WTC11 (cell line): ENCODE results near the gene NOPCHAP1. TPM values are rescaled to one million over a fixed set of nuclear protein-coding genes. Genes with fewer than 3 reads are reported as not detected.

Experiments used
- ATAC-seq: fragments of 200-7000 bp; cut with Tn5 transposase; 2 replicates; pipeline ENCODE4 v1.10.0; 2021; ENCODE audit warnings: mild to moderate bottlenecking, moderate library complexity
- CTCF ChIA-PET: fragments of 300-600 bp; sonication (Branson Sonifier 250); formaldehyde crosslinking; loops from one replicate; lab custom pipeline; 2021; ENCODE audit warnings: antibody characterized with exemption; lab: Charles Lee
- POLR2A ChIA-PET: fragments of 350-600 bp; sonication (Branson Sonifier 250); formaldehyde crosslinking; loops from one replicate; lab custom pipeline; 2021; ENCODE audit warnings: antibody characterized with exemption; lab: Charles Lee
- DNase-seq: peaks from one replicate; pipeline ENCODE4 v3.0.0; 2021; ENCODE audit warnings: low spot score
- H3K27ac Mint-ChIP-seq: 2 replicates; pipeline ENCODE4 v1.8.0; 2021; ENCODE audit warnings: mixed read lengths
- H3K27me3 Mint-ChIP-seq: 2 replicates; pipeline ENCODE4 v1.8.0; 2021; ENCODE audit warnings: low read depth, mild to moderate bottlenecking, moderate library complexity, mixed read lengths
- H3K36me3 Mint-ChIP-seq: 2 replicates; pipeline ENCODE4 v1.8.0; 2021; ENCODE audit warnings: mixed read lengths
- H3K4me1 Mint-ChIP-seq: 2 replicates; pipeline ENCODE4 v1.8.0; 2022; ENCODE audit warnings: mixed read lengths
- H3K4me3 Mint-ChIP-seq: 2 replicates; pipeline ENCODE4 v1.8.0; 2021; ENCODE audit warnings: mild to moderate bottlenecking, moderate library complexity, mixed read lengths
- H3K9me3 Mint-ChIP-seq: 2 replicates; pipeline ENCODE4 v1.8.0; 2021; ENCODE audit warnings: mixed read lengths
- CREB1 ChIP-seq: sonication (generic); formaldehyde crosslinking; IDR thresholded peaks from 2 replicates; pipeline ENCODE4 v1.8.0; 2023; ENCODE audit warnings: mild to moderate bottlenecking, missing genetic modification reagents
- CREM ChIP-seq: sonication (generic); formaldehyde crosslinking; IDR thresholded peaks from 2 replicates; pipeline ENCODE4 v1.8.1; 2022; ENCODE audit warnings: mild to moderate bottlenecking, missing genetic modification reagents, moderate library complexity
- CTCF ChIP-seq: fragments of 200-600 bp; IDR thresholded peaks from 2 replicates; pipeline ENCODE4 v1.8.0; 2022; ENCODE audit warnings: antibody characterized with exemption
- E2F5 ChIP-seq: sonication (generic); formaldehyde crosslinking; IDR thresholded peaks from 2 replicates; pipeline ENCODE4 v1.8.1; 2022; ENCODE audit warnings: mild to moderate bottlenecking, moderate library complexity, missing genetic modification reagents
- ELF4 ChIP-seq: sonication (generic); formaldehyde crosslinking; IDR thresholded peaks from 2 replicates; pipeline ENCODE4 v1.8.1; 2022; ENCODE audit warnings: low read depth, mild to moderate bottlenecking, moderate library complexity, missing genetic modification reagents
- ESRRA ChIP-seq: sonication (generic); formaldehyde crosslinking; IDR thresholded peaks from 2 replicates; pipeline ENCODE4 v1.8.1; 2022; ENCODE audit warnings: mild to moderate bottlenecking, missing genetic modification reagents, borderline replicate concordance
- FOXP1 ChIP-seq: sonication (generic); formaldehyde crosslinking; IDR thresholded peaks from 2 replicates; pipeline ENCODE4 v1.8.0; 2022; ENCODE audit warnings: missing genetic modification reagents, mild to moderate bottlenecking, moderate library complexity, borderline replicate concordance
- GABPB1 ChIP-seq: sonication (generic); formaldehyde crosslinking; IDR thresholded peaks from 2 replicates; pipeline ENCODE4 v1.8.1; 2023; ENCODE audit warnings: mild to moderate bottlenecking, missing genetic modification reagents
- IRF1 ChIP-seq: sonication (generic); formaldehyde crosslinking; IDR thresholded peaks from 2 replicates; pipeline ENCODE4 v1.8.0; 2023; ENCODE audit warnings: missing genetic modification reagents
- IRF2 ChIP-seq: sonication (generic); formaldehyde crosslinking; IDR thresholded peaks from 2 replicates; pipeline ENCODE4 v1.8.0; 2022; ENCODE audit warnings: low read depth, missing genetic modification reagents, borderline replicate concordance
- JUN ChIP-seq: sonication (generic); formaldehyde crosslinking; IDR thresholded peaks from 2 replicates; pipeline ENCODE4 v1.8.0; 2023; ENCODE audit warnings: mild to moderate bottlenecking, missing genetic modification reagents
- MXD4 ChIP-seq: fragments of 250-450 bp; sonication (Bioruptor Pico); IDR thresholded peaks from 2 replicates; pipeline ENCODE4 v1.8.0; 2021; ENCODE audit warnings: mild to moderate bottlenecking, moderate library complexity, borderline replicate concordance
- NFYB ChIP-seq: sonication (generic); formaldehyde crosslinking; conservative IDR thresholded peaks from 2 replicates; pipeline ENCODE4 v1.8.0; 2022; ENCODE audit warnings: low read depth, missing genetic modification reagents
- NR1H2 ChIP-seq: sonication (generic); formaldehyde crosslinking; IDR thresholded peaks from 2 replicates; pipeline ENCODE4 v1.9.0; 2021; ENCODE audit warnings: mild to moderate bottlenecking, moderate library complexity, missing genetic modification reagents
- NR2C2 ChIP-seq: sonication (generic); formaldehyde crosslinking; IDR thresholded peaks from 2 replicates; pipeline ENCODE4 v1.8.0; 2022; ENCODE audit warnings: mild to moderate bottlenecking, missing genetic modification reagents
- NR3C1 ChIP-seq: sonication (generic); formaldehyde crosslinking; conservative IDR thresholded peaks from 2 replicates; pipeline ENCODE4 v1.8.1; 2023; ENCODE audit warnings: low read depth, mild to moderate bottlenecking, missing genetic modification reagents
- OVOL2 ChIP-seq: fragments of 250-450 bp; sonication (Bioruptor Pico); IDR thresholded peaks from 2 replicates; pipeline ENCODE4 v1.9.0; 2021; ENCODE audit warnings: mild to moderate bottlenecking, borderline replicate concordance
- RELA ChIP-seq: sonication (generic); formaldehyde crosslinking; IDR thresholded peaks from 2 replicates; pipeline ENCODE4 v1.8.1; 2022; ENCODE audit warnings: missing genetic modification reagents, mild to moderate bottlenecking, borderline replicate concordance
- RORB ChIP-seq: fragments of 250-450 bp; sonication (Bioruptor Pico); IDR thresholded peaks from 2 replicates; pipeline ENCODE4 v1.9.0; 2021; ENCODE audit warnings: mild to moderate bottlenecking
- SMAD4 ChIP-seq: sonication (generic); formaldehyde crosslinking; IDR thresholded peaks from 2 replicates; pipeline ENCODE4 v1.8.0; 2022; ENCODE audit warnings: mild to moderate bottlenecking, missing genetic modification reagents
- TEAD1 ChIP-seq: sonication (generic); formaldehyde crosslinking; IDR thresholded peaks from 2 replicates; pipeline ENCODE4 v1.8.0; 2022; ENCODE audit warnings: mild to moderate bottlenecking, missing genetic modification reagents
- USF1 ChIP-seq: sonication (generic); formaldehyde crosslinking; IDR thresholded peaks from 2 replicates; pipeline ENCODE4 v1.8.0; 2022; ENCODE audit warnings: mild to moderate bottlenecking, missing genetic modification reagents
- USF2 ChIP-seq: sonication (generic); formaldehyde crosslinking; IDR thresholded peaks from 2 replicates; pipeline ENCODE4 v1.8.1; 2023; ENCODE audit warnings: mild to moderate bottlenecking, missing genetic modification reagents, moderate library complexity
- ZBTB43 ChIP-seq: sonication (generic); formaldehyde crosslinking; IDR thresholded peaks from 2 replicates; pipeline ENCODE4 v1.8.1; 2023; ENCODE audit warnings: mild to moderate bottlenecking, missing genetic modification reagents
- ZNF121 ChIP-seq: sonication (generic); formaldehyde crosslinking; IDR thresholded peaks from 2 replicates; pipeline ENCODE4 v1.8.0; 2023; ENCODE audit warnings: missing genetic modification reagents
- ZNF219 ChIP-seq: sonication (generic); formaldehyde crosslinking; IDR thresholded peaks from 2 replicates; pipeline ENCODE4 v1.8.0; 2023; ENCODE audit warnings: missing genetic modification reagents, mild to moderate bottlenecking, borderline replicate concordance
- ZNF396 ChIP-seq: fragments of 250-450 bp; sonication (Bioruptor Pico); IDR thresholded peaks from 2 replicates; pipeline ENCODE4 v1.8.0; 2021; ENCODE audit warnings: mild to moderate bottlenecking, moderate library complexity, borderline replicate concordance
- ZNF512 ChIP-seq: sonication (generic); formaldehyde crosslinking; IDR thresholded peaks from 2 replicates; pipeline ENCODE4 v1.8.1; 2022; ENCODE audit warnings: missing genetic modification reagents, borderline replicate concordance
- ZNF671 ChIP-seq: fragments of 250-450 bp; sonication (Bioruptor Pico); IDR thresholded peaks from 2 replicates; pipeline ENCODE4 v1.8.0; 2021; ENCODE audit warnings: mild to moderate bottlenecking
- total RNA-seq: library from RNA; stranded (reverse); gene quantifications from 3 replicates; pipeline ENCODE4 v1.2.3, GENCODE V29; 2021

Gene NOPCHAP1
- total RNA-seq, 1 experiment from 2014 or later = 34.8 TPM

- H3K36me3 Mint-ChIP-seq = peaks cover 18% of the 10 kb centered on the region
- H3K27ac Mint-ChIP-seq = no peak overlapping the region
- ATAC-seq = no peak
Measured at GRCh38 chr12:104985206-104985605, 910 bp upstream of the NOPCHAP1 start.

GRCh38 chr12:104990950-104991349, 4.8 kb downstream of the NOPCHAP1 start:
- ChIA-PET POLR2A (no interaction called here), CTCF (no interaction called here)
- DNase-seq = no peak
- no peak for TF ChIP-seq RELA (CRISPR knock-in tag)
- no peak for TF ChIP-seq MXD4
- no peak for TF ChIP-seq USF2 (CRISPR knock-in tag)
- TF ChIP-seq E2F5 = no peak
- no peak for TF ChIP-seq IRF2 (CRISPR knock-in tag)
- no peak for TF ChIP-seq ZNF671 (CRISPR knock-in tag)
- no peak for TF ChIP-seq NR2C2 (CRISPR knock-in tag)
- TF ChIP-seq JUN = no peak
- no peak for TF ChIP-seq ZNF121 (CRISPR knock-in tag)
- TF ChIP-seq ZNF219 = no peak
- TF ChIP-seq IRF1 (CRISPR knock-in tag) = no peak
- TF ChIP-seq RORB (CRISPR knock-in tag) = no peak
- TF ChIP-seq USF1 (CRISPR knock-in tag) = no peak
- TF ChIP-seq NFYB = no peak
- TF ChIP-seq ZNF396 = no peak
- TF ChIP-seq SMAD4 = no peak
- TF ChIP-seq CREB1 (CRISPR knock-in tag) = no peak
- no peak for TF ChIP-seq ESRRA (CRISPR knock-in tag)
- no peak for TF ChIP-seq FOXP1
- TF ChIP-seq NR3C1 = no peak
- ATAC-seq = no peak
- Mint-ChIP-seq H3K27ac (no peak overlapping the region), H3K27me3 (no peaks in the 10 kb centered on the region), H3K9me3 (no peaks in the 10 kb centered on the region), H3K4me3 (no peak overlapping the region), H3K36me3 (peaks cover 71% of the 10 kb centered on the region), H3K4me1 (peaks cover 14% of the 10 kb centered on the region)

More at GRCh38 chr12:104985206-104985605, 910 bp upstream of the NOPCHAP1 start:
- TF ChIP-seq CREB1 (CRISPR knock-in tag) (no peak), OVOL2 (CRISPR knock-in tag) (no peak), ESRRA (CRISPR knock-in tag) (no peak), SMAD4 (no peak), NR1H2 (CRISPR knock-in tag) (no peak)
- CTCF ChIA-PET = interaction anchor here (1.6 to 1.7 kb wide), 2 partner anchors 68 to 195 kb away, joined by 5 to 6 read pairs; no protein-coding TSS in a partner anchor
- POLR2A ChIA-PET = no interaction called here
- DNase-seq = no peak
- Mint-ChIP-seq H3K27me3 (peaks cover 3% of the 10 kb centered on the region), H3K4me3 (peak overlapping the region; percentile 75), H3K9me3 (no peaks in the 10 kb centered on the region), H3K4me1 (peaks cover 19% of the 10 kb centered on the region)

- H3K27me3 Mint-ChIP-seq = no peaks in the 10 kb centered on the region
- peaks cover 14% of the 10 kb centered on the region for H3K4me1 Mint-ChIP-seq
- POLR2A ChIA-PET = no interaction called here
- DNase-seq (no peak), ATAC-seq (no peak)
- H3K27ac Mint-ChIP-seq = no peak overlapping the region
- H3K9me3 Mint-ChIP-seq = no peaks in the 10 kb centered on the region
- CTCF ChIA-PET = no interaction called here
- H3K4me3 Mint-ChIP-seq = no peak overlapping the region
- peaks cover 75% of the 10 kb centered on the region for H3K36me3 Mint-ChIP-seq
- no peak for TF ChIP-seq TEAD1 (CRISPR knock-in tag)
- no peak for TF ChIP-seq ELF4 (CRISPR knock-in tag)
- no peak for TF ChIP-seq CREM (CRISPR knock-in tag)
- no peak for TF ChIP-seq ZBTB43 (CRISPR knock-in tag)
- TF ChIP-seq CTCF = no peak
- no peak for TF ChIP-seq ZNF512
- no peak for TF ChIP-seq GABPB1 (CRISPR knock-in tag)
Measured at GRCh38 chr12:104991565-104992128, 5.5 kb downstream of the NOPCHAP1 start.
